ENCODE results near the gene SCPEP1.

Gene SCPEP1

GRCh38 chr17:57002904-57003303, 25.0 kb downstream of the SCPEP1 start:
- H3K9ac ChIP-seq (ENCODE audit: low read length in 2 of 2), result no peak overlapping the region
- H3K27ac ChIP-seq (ENCODE audit: low read length), result no peak overlapping the region
- H3K27me3 ChIP-seq (ENCODE audit: control insufficient read depth in 1 of 2, insufficient read depth in 2 of 2, low read length in 2 of 2), result no peaks in the 10 kb centered on the region
- no peaks in the 10 kb centered on the region for H3K9me3 ChIP-seq (ENCODE audit: control insufficient read depth in 2 of 2, low read length in 2 of 2)
- H3K4me1 ChIP-seq (ENCODE audit: control insufficient read depth, insufficient read depth, low read length), result peaks cover 5% of the 10 kb centered on the region
- no peak overlapping the region for H3K4me3 ChIP-seq (ENCODE audit: low read length in 2 of 2)
- peaks cover 29 to 38% of the 10 kb centered on the region in 2 donors for H3K36me3 ChIP-seq (ENCODE audit: control insufficient read depth in 2 of 2, insufficient read depth in 2 of 2, low read length in 2 of 2)

- Histone ChIP-seq H3K27ac (ENCODE audit: low read length) (no peak overlapping the region), H3K4me1 (ENCODE audit: control insufficient read depth, insufficient read depth, low read length) (peaks cover 6% of the 10 kb centered on the region), H3K27me3 (ENCODE audit: control insufficient read depth in 1 of 2, insufficient read depth in 2 of 2, low read length in 2 of 2) (no peaks in the 10 kb centered on the region), H3K9ac (ENCODE audit: low read length in 2 of 2) (no peak overlapping the region), H3K36me3 (ENCODE audit: control insufficient read depth in 2 of 2, insufficient read depth in 2 of 2, low read length in 2 of 2) (peaks cover 29 to 33% of the 10 kb centered on the region in 2 donors), H3K4me3 (ENCODE audit: low read length in 2 of 2) (no peak overlapping the region), H3K9me3 (ENCODE audit: control insufficient read depth in 2 of 2, low read length in 2 of 2) (no peaks in the 10 kb centered on the region)
Observed at GRCh38 chr17:57004944-57005579, 27.1 kb downstream of the SCPEP1 start.

- H3K27me3 ChIP-seq (ENCODE audit: control insufficient read depth in 1 of 2, insufficient read depth in 2 of 2, low read length in 2 of 2), result no peaks in the 10 kb centered on the region
- no peaks in the 10 kb centered on the region for H3K9me3 ChIP-seq (ENCODE audit: control insufficient read depth in 2 of 2, low read length in 2 of 2)
- H3K9ac ChIP-seq (ENCODE audit: low read length in 2 of 2), result no peak overlapping the region
- peaks cover 23 to 26% of the 10 kb centered on the region in 2 donors for H3K36me3 ChIP-seq (ENCODE audit: control insufficient read depth in 2 of 2, insufficient read depth in 2 of 2, low read length in 2 of 2)
- H3K4me1 ChIP-seq (ENCODE audit: control insufficient read depth, insufficient read depth, low read length), result peaks cover 7% of the 10 kb centered on the region
- H3K27ac ChIP-seq (ENCODE audit: low read length), result no peak overlapping the region
- no peak overlapping the region for H3K4me3 ChIP-seq (ENCODE audit: low read length in 2 of 2)
Observed at GRCh38 chr17:57006040-57006439, 28.1 kb downstream of the SCPEP1 start.

DNA sequence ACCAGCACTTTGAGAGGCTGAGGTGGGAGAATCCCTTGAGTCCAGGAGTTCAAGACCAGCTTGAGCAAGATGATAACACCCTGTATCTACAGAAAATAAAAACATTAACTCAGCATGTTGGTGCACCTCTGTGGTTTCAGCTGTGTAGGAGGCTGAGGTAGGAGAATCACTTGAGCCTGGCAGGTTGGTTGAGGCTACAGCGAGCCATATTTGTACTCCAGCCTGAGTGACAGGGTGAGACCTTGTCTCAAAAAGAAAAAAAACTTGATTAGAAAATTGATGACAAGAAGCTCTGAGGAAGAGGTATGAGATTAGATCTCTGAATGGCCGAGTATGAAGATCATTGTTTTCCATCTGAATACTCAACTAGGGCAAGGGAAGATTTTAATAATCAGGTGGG, 31.0 kb downstream of the SCPEP1 start:
- H3K27ac ChIP-seq (ENCODE audit: low read length), result no peak overlapping the region
- H3K9ac ChIP-seq (ENCODE audit: low read length in 2 of 2), result no peak overlapping the region
- no peaks in the 10 kb centered on the region for H3K27me3 ChIP-seq (ENCODE audit: control insufficient read depth in 1 of 2, insufficient read depth in 2 of 2, low read length in 2 of 2)
- H3K4me1 ChIP-seq (ENCODE audit: control insufficient read depth, insufficient read depth, low read length), result peaks cover 7% of the 10 kb centered on the region
- no peak overlapping the region for H3K4me3 ChIP-seq (ENCODE audit: low read length in 2 of 2)
- peaks cover 6 to 10% of the 10 kb centered on the region in 2 donors for H3K36me3 ChIP-seq (ENCODE audit: control insufficient read depth in 2 of 2, insufficient read depth in 2 of 2, low read length in 2 of 2)
- no peaks in the 10 kb centered on the region for H3K9me3 ChIP-seq (ENCODE audit: control insufficient read depth in 2 of 2, low read length in 2 of 2)

DNA sequence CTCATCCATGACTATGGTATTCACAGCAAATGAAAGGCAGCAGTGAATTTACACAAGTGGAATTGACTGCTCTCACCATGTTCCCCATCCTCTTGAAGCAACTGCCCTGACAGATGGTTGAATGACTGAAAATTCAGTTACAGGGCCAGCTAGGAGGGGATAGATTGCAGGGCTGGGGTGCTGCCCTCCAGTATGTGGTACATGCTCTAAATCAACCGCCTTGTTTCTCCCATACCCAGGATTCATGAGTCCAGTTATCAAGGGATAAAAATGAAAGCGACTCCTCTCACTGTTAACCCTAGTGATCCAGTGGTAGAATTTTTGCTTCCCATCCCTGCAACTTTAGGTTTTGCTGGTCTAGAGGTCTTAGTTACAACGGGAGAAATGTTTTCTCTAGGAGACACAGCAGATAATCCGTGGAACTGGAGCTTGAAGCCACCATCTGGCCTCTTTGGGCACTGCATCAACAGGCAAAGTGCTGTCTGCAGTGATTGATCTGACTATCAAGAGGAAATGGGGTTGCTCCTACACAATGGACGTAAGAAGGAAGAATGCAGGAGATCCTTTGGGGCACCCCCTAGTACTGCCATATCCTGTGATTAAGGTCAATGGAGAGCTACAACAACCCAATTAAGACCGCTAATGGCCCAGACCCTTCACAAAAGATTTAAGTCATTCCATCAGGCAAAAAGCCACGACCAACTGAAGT, 32.0 kb downstream of the SCPEP1 start:
- Histone ChIP-seq H3K4me3 (ENCODE audit: low read length in 2 of 2) (no peak overlapping the region), H3K27me3 (ENCODE audit: control insufficient read depth in 1 of 2, insufficient read depth in 2 of 2, low read length in 2 of 2) (no peaks in the 10 kb centered on the region), H3K9ac (ENCODE audit: low read length in 2 of 2) (no peak overlapping the region), H3K9me3 (ENCODE audit: control insufficient read depth in 2 of 2, low read length in 2 of 2) (no peaks in the 10 kb centered on the region), H3K27ac (ENCODE audit: low read length) (no peak overlapping the region), H3K36me3 (ENCODE audit: control insufficient read depth in 2 of 2, insufficient read depth in 2 of 2, low read length in 2 of 2) (peaks cover 6 to 8% of the 10 kb centered on the region in 2 donors), H3K4me1 (ENCODE audit: control insufficient read depth, insufficient read depth, low read length) (peaks cover 7% of the 10 kb centered on the region)

- no peaks in the 10 kb centered on the region for H3K27me3 ChIP-seq (ENCODE audit: control insufficient read depth in 1 of 2, insufficient read depth in 2 of 2, low read length in 2 of 2)
- H3K36me3 ChIP-seq (ENCODE audit: control insufficient read depth in 2 of 2, insufficient read depth in 2 of 2, low read length in 2 of 2), result peaks cover 4 to 6% of the 10 kb centered on the region in 2 donors
- no peak overlapping the region for H3K9ac ChIP-seq (ENCODE audit: low read length in 2 of 2)
- H3K4me1 ChIP-seq (ENCODE audit: control insufficient read depth, insufficient read depth, low read length), result peaks cover 2% of the 10 kb centered on the region
- no peak overlapping the region for H3K4me3 ChIP-seq (ENCODE audit: low read length in 2 of 2)
- no peak overlapping the region for H3K27ac ChIP-seq (ENCODE audit: low read length)
- H3K9me3 ChIP-seq (ENCODE audit: control insufficient read depth in 2 of 2, low read length in 2 of 2), result no peaks in the 10 kb centered on the region
Observed at GRCh38 chr17:57010487-57010886, 32.6 kb downstream of the SCPEP1 start.

DNA sequence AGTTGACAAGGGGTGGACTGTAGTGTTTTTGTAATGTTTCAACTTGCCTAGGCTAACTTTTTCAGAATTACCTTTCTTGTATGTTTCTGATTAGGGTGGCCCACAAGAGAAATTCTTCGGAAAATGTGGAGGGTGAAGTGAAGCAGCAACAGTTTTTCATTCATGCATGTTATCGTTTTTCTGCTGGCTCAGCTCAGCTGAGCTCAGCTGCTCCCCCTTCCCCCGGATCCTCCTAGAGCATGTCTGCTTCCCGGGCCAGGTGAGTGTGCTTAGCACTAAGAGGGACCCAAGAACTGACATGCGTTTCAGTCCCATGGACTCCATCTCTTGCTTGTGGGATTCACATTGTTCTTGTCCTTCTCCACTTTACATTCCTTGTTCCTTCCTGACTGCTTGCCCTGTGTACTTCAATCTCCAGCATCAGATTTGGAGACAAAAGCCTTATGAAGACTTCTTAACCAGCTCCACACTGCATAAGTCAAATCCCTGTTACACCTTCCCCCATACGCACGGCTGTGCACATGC, 33.6 kb downstream of the SCPEP1 start:
- H3K4me1 ChIP-seq (ENCODE audit: control insufficient read depth, insufficient read depth, low read length), result peaks cover 2% of the 10 kb centered on the region
- H3K27me3 ChIP-seq (ENCODE audit: control insufficient read depth in 1 of 2, insufficient read depth in 2 of 2, low read length in 2 of 2), result no peaks in the 10 kb centered on the region
- no peaks in the 10 kb centered on the region for H3K9me3 ChIP-seq (ENCODE audit: control insufficient read depth in 2 of 2, low read length in 2 of 2)
- no peaks in the 10 kb centered on the region for H3K36me3 ChIP-seq (ENCODE audit: control insufficient read depth in 2 of 2, insufficient read depth in 2 of 2, low read length in 2 of 2)
- no peak overlapping the region for H3K27ac ChIP-seq (ENCODE audit: low read length)
- H3K9ac ChIP-seq (ENCODE audit: low read length in 2 of 2), result no peak overlapping the region
- no peak overlapping the region for H3K4me3 ChIP-seq (ENCODE audit: low read length in 2 of 2)

GRCh38 chr17:57016071-57016763, 38.3 kb downstream of the SCPEP1 start:
- Histone ChIP-seq H3K36me3 (ENCODE audit: control insufficient read depth in 2 of 2, insufficient read depth in 2 of 2, low read length in 2 of 2) (no peaks in the 10 kb centered on the region), H3K27me3 (ENCODE audit: control insufficient read depth in 1 of 2, insufficient read depth in 2 of 2, low read length in 2 of 2) (no peaks in the 10 kb centered on the region), H3K27ac (ENCODE audit: low read length) (no peak overlapping the region), H3K4me1 (ENCODE audit: control insufficient read depth, insufficient read depth, low read length) (peaks cover 8% of the 10 kb centered on the region), H3K9ac (ENCODE audit: low read length in 2 of 2) (no peak overlapping the region), H3K4me3 (ENCODE audit: low read length in 2 of 2) (no peak overlapping the region), H3K9me3 (ENCODE audit: control insufficient read depth in 2 of 2, low read length in 2 of 2) (no peaks in the 10 kb centered on the region)

GRCh38 chr17:57016764-57017116, 38.8 kb downstream of the SCPEP1 start:
- Histone ChIP-seq H3K4me3 (ENCODE audit: low read length in 2 of 2) (no peak overlapping the region), H3K9me3 (ENCODE audit: control insufficient read depth in 2 of 2, low read length in 2 of 2) (no peaks in the 10 kb centered on the region), H3K27me3 (ENCODE audit: control insufficient read depth in 1 of 2, insufficient read depth in 2 of 2, low read length in 2 of 2) (no peaks in the 10 kb centered on the region), H3K9ac (ENCODE audit: low read length in 2 of 2) (no peak overlapping the region), H3K4me1 (ENCODE audit: control insufficient read depth, insufficient read depth, low read length) (peaks cover 11% of the 10 kb centered on the region), H3K27ac (ENCODE audit: low read length) (no peak overlapping the region), H3K36me3 (ENCODE audit: control insufficient read depth in 2 of 2, insufficient read depth in 2 of 2, low read length in 2 of 2) (no peaks in the 10 kb centered on the region)

GRCh38 chr17:57017625-57018024, 39.7 kb downstream of the SCPEP1 start:
- Histone ChIP-seq H3K36me3 (ENCODE audit: control insufficient read depth in 2 of 2, insufficient read depth in 2 of 2, low read length in 2 of 2) (no peaks in the 10 kb centered on the region), H3K9ac (ENCODE audit: low read length in 2 of 2) (no peak overlapping the region), H3K4me1 (ENCODE audit: control insufficient read depth, insufficient read depth, low read length) (peaks cover 11% of the 10 kb centered on the region), H3K9me3 (ENCODE audit: control insufficient read depth in 2 of 2, low read length in 2 of 2) (no peaks in the 10 kb centered on the region), H3K4me3 (ENCODE audit: low read length in 2 of 2) (no peak overlapping the region), H3K27ac (ENCODE audit: low read length) (no peak overlapping the region), H3K27me3 (ENCODE audit: control insufficient read depth in 1 of 2, insufficient read depth in 2 of 2, low read length in 2 of 2) (no peaks in the 10 kb centered on the region)

Data from stomach smooth muscle (tissue), 2 donors.